SK-N-SH (cell line): ENCODE data around the gene TRMT1L. TPM values are rescaled to one million over a fixed set of nuclear protein-coding genes. Genes with fewer than 3 reads are reported as not detected.

Experiments
- CTCF ChIA-PET: fragments of 300-600, 350-600 bp; formaldehyde crosslinking; extraction: SDS; loops from one replicate; lab custom pipeline; 2021; lab: Yijun Ruan, JAX
- POLR2A ChIA-PET: fragments of 350-600 bp; sonication (Branson Sonifier 250); formaldehyde crosslinking; extraction: SDS; loops from one replicate; lab custom pipeline; 2020; ENCODE audit warnings: antibody characterized with exemption, inconsistent platforms; lab: Yijun Ruan, JAX
- DNase-seq: peaks from one replicate; pipeline ENCODE4 v3.0.0; 2012
- H2AFZ ChIP-seq: fragments of 200-600 bp; sonication (generic); 2 replicates; pipeline ENCODE4 v1.8.1; 2016; ENCODE audit warnings: antibody characterized with exemption, mild to moderate bottlenecking, low read depth
- H3F3A ChIP-seq: fragments of 200-600 bp; sonication (generic); replicated peaks from 2 replicates; pipeline ENCODE3; 2016; ENCODE audit warnings: antibody characterized with exemption, mild to moderate bottlenecking; ENCODE audit not compliant: insufficient read depth
- H3K27ac ChIP-seq, 2 experiments: fragments of 200-500 bp in 1 of 2; fragments of 200-600 bp in 1 of 2; sonication (Bioruptor generic) in 1 of 2; sonication (generic), shearing (Covaris generic) in 1 of 2; 2 replicates each; pipeline versions ENCODE4 v1.5.1 to v1.6.1; 2014 to 2016; ENCODE audit warnings: low read depth in 2 of 2, inconsistent platforms in 1 of 2, low read length in 1 of 2, mild to moderate bottlenecking in 1 of 2, mixed read lengths in 1 of 2
- H3K27me3 ChIP-seq: fragments of 200-600 bp; sonication (generic), shearing (Covaris generic); 2 replicates; pipeline ENCODE4 v1.6.1; 2016; ENCODE audit warnings: mixed run types; ENCODE audit not compliant: insufficient read depth
- H3K36me3 ChIP-seq, 2 experiments: fragments of 200-500 bp in 1 of 2; fragments of 200-600 bp in 1 of 2; sonication (Bioruptor generic) in 1 of 2; sonication (generic) in 1 of 2; replicated peaks in 1 of 2; 2 replicates each; pipeline versions ENCODE3 to v1.5.1; 2014 to 2016; ENCODE audit warnings: low read length in 1 of 2, mild to moderate bottlenecking in 1 of 2; ENCODE audit not compliant: insufficient read depth in 2 of 2, control insufficient read depth in 1 of 2
- H3K4me1 ChIP-seq, 2 experiments: fragments of 200-500 bp in 1 of 2; fragments of 200-600 bp in 1 of 2; sonication (Bioruptor generic) in 1 of 2; sonication (generic), shearing (Covaris generic) in 1 of 2; 2 replicates each; pipeline versions ENCODE4 v1.5.1 to v1.6.1; 2014 to 2016; ENCODE audit warnings: low read depth in 1 of 2, low read length in 1 of 2, mixed run types in 1 of 2; ENCODE audit not compliant: insufficient read depth in 2 of 2, control insufficient read depth in 1 of 2
- H3K4me2 ChIP-seq: fragments of 200-600 bp; sonication (generic), shearing (Covaris generic); 2 replicates; pipeline ENCODE4 v1.6.1; 2017; ENCODE audit warnings: mixed run types
- H3K4me3 ChIP-seq, 2 experiments: fragments of 200-500 bp in 1 of 2; fragments of 200-600 bp in 1 of 2; sonication (Bioruptor generic) in 1 of 2; sonication (generic), shearing (Covaris generic) in 1 of 2; 2 replicates each; pipeline versions ENCODE4 v1.5.1 to v1.8.1; 2014 to 2016; ENCODE audit warnings: low read depth in 2 of 2, inconsistent platforms in 1 of 2, low read length in 1 of 2, mild to moderate bottlenecking in 1 of 2, mixed read lengths in 1 of 2, moderate library complexity in 1 of 2
- H3K79me2 ChIP-seq: fragments of 200-600 bp; sonication (generic); 2 replicates; pipeline ENCODE4 v1.8.1; 2017; ENCODE audit warnings: mild to moderate bottlenecking; ENCODE audit not compliant: insufficient read depth
- H3K9ac ChIP-seq: fragments of 200-600 bp; sonication (generic); 2 replicates; pipeline ENCODE4 v1.6.1; 2017; ENCODE audit warnings: mixed run types
- H3K9me2 ChIP-seq: fragments of 200-600 bp; sonication (generic); 2 replicates; pipeline ENCODE4 v1.6.1; 2017; ENCODE audit warnings: mixed run types
- H3K9me3 ChIP-seq: fragments of 200-600 bp; sonication (generic); 2 replicates; pipeline ENCODE4 v1.6.1; 2017; ENCODE audit warnings: mixed run types, mild to moderate bottlenecking, moderate library complexity
- H4K20me1 ChIP-seq: fragments of 200-600 bp; sonication (generic); 2 replicates; pipeline ENCODE4 v1.6.1; 2017; ENCODE audit warnings: mild to moderate bottlenecking, mixed run types; ENCODE audit not compliant: insufficient read depth
- CHD2 ChIP-seq: fragments of 150-350 bp; IDR thresholded peaks from 2 replicates; pipeline ENCODE4 v1.6.1; 2018; ENCODE audit warnings: low read length; ENCODE audit not compliant: partially characterized antibody
- ELF1 ChIP-seq: IDR thresholded peaks from 2 replicates; pipeline ENCODE4 v1.4.0; 2012
- EP300 ChIP-seq, 2 experiments: IDR thresholded peaks; 2 replicates each; pipeline versions ENCODE4 v1.4.0 to v1.6.1; 2012; ENCODE audit warnings: borderline replicate concordance in 1 of 2, low read depth in 1 of 2, low read length in 1 of 2
- EZH2phosphoT487 ChIP-seq: fragments of 200-600 bp; sonication (generic); IDR thresholded peaks from 2 replicates; pipeline ENCODE4 v1.6.1; 2017; ENCODE audit warnings: low read depth, mixed run types, mild to moderate bottlenecking, antibody characterized with exemption, moderate library complexity, borderline replicate concordance
- FOSL2 ChIP-seq: IDR thresholded peaks from 2 replicates; pipeline ENCODE4 v1.4.0; 2012; ENCODE audit warnings: low read depth, mild to moderate bottlenecking, moderate library complexity, borderline replicate concordance
- FOXJ3 ChIP-seq: sonication (generic); formaldehyde crosslinking; IDR thresholded peaks from 2 replicates; pipeline ENCODE4 v1.5.1; 2020; ENCODE audit warnings: mild to moderate bottlenecking, missing genetic modification reagents
- FOXM1 ChIP-seq: IDR thresholded peaks from 2 replicates; pipeline ENCODE4 v1.4.0; 2012; ENCODE audit warnings: low read depth, mild to moderate bottlenecking
- GATA2 ChIP-seq: sonication (generic); formaldehyde crosslinking; IDR thresholded peaks from 2 replicates; pipeline ENCODE4 v1.5.0; 2020; ENCODE audit warnings: mild to moderate bottlenecking, missing genetic modification reagents
- MEF2A ChIP-seq: IDR thresholded peaks from 2 replicates; pipeline ENCODE4 v1.4.0; 2012; ENCODE audit warnings: low read depth, borderline replicate concordance
- MXI1 ChIP-seq: IDR thresholded peaks from 2 replicates; pipeline ENCODE4 v1.6.1; 2012; ENCODE audit warnings: mild to moderate bottlenecking, low read depth, low read length, improper control_type of control experiment
- POLR2AphosphoS5 ChIP-seq: IDR thresholded peaks from 2 replicates; pipeline ENCODE4 v1.6.1; 2012; ENCODE audit warnings: low read depth, low read length
- RFX5 ChIP-seq: IDR thresholded peaks from 2 replicates; pipeline ENCODE4 v1.6.1; 2012; ENCODE audit warnings: mild to moderate bottlenecking, improper control_type of control experiment, low read length
- RXRA ChIP-seq: IDR thresholded peaks from 2 replicates; pipeline ENCODE4 v1.4.0; 2012; ENCODE audit warnings: low read depth, mild to moderate bottlenecking, borderline replicate concordance
- SIN3A ChIP-seq: IDR thresholded peaks from 2 replicates; pipeline ENCODE4 v1.6.1; 2012; ENCODE audit warnings: low read depth, mild to moderate bottlenecking, low read length, moderate library complexity, borderline replicate concordance
- SMC3 ChIP-seq: IDR thresholded peaks from 2 replicates; pipeline ENCODE4 v1.6.1; 2012; ENCODE audit warnings: low read depth, low read length, improper control_type of control experiment
- TEAD4 ChIP-seq: IDR thresholded peaks from 2 replicates; pipeline ENCODE4 v1.4.0; 2012; ENCODE audit warnings: mild to moderate bottlenecking, borderline replicate concordance; ENCODE audit not compliant: insufficient read depth
- polyA plus RNA-seq, 3 experiments: library from polyadenylated mRNA; depleted of rRNA; stranded (reverse); fragments of >200 nt; gene quantifications; 2 replicates each; pipeline ENCODE4 v1.2.3, GENCODE V29; 2012
- TF ChIP-seq, protein P1 (sequence below): fragments of 150-350 bp; IDR thresholded peaks from 2 replicates; pipeline ENCODE4 v1.6.1; 2017; ENCODE audit warnings: antibody characterized with exemption, low read length, low read depth, borderline replicate concordance
- TF ChIP-seq, protein P2 (sequence below): IDR thresholded peaks from 2 replicates; pipeline ENCODE4 v1.4.0; 2012; ENCODE audit warnings: low read depth, borderline replicate concordance
- TF ChIP-seq, protein P3 (sequence below): IDR thresholded peaks from 2 replicates; pipeline ENCODE4; 2012
- TF ChIP-seq, protein P4 (sequence below): fragments of 200-600 bp; sonication (generic); IDR thresholded peaks from 2 replicates; pipeline ENCODE4 v1.6.1; 2017; ENCODE audit warnings: antibody characterized with exemption, mild to moderate bottlenecking, moderate library complexity
- TF ChIP-seq, protein P5 (sequence below): fragments of 150-350 bp; IDR thresholded peaks from 2 replicates; pipeline ENCODE4 v1.6.1; 2016; ENCODE audit warnings: mild to moderate bottlenecking, low read depth, low read length

Gene TRMT1L
- polyA plus RNA-seq, 1 of the 3 experiments (the other 2 are of a cell fraction), result 12.2 TPM

DNA sequence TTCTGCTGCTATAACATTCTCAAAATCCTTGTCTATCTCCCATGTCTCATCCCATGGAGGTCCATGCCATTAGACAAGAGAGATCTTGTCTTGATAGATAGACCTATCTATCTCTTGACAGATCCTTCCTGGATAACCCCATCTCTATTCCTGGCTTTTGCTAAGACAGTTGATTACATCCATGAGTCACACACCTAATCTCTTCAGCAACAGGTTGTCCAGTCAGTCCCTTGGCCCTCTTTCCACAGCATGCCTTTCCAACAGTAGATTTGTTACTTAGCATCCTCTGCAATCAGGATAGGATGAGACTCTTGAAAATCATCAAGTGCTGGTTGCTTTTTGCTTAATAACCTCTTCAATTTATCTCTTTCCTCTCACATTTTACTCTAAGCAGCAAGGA, 46.6 kb downstream of the TRMT1L start:
- no peak overlapping the region for H3K9ac ChIP-seq
- no peak overlapping the region for H3K4me3 ChIP-seq
- CTCF ChIA-PET, result no interaction called here
- no peaks in the 10 kb centered on the region for H3K9me3 ChIP-seq
- no peaks in the 10 kb centered on the region for H3K79me2 ChIP-seq
- H2AFZ ChIP-seq, result no peak overlapping the region
- no peaks in the 10 kb centered on the region for H3F3A ChIP-seq
- no peaks in the 10 kb centered on the region for H3K4me1 ChIP-seq
- POLR2A ChIA-PET, result no interaction called here
- no peaks in the 10 kb centered on the region for H4K20me1 ChIP-seq
- H3K36me3 ChIP-seq, result peaks cover 8 to 13% of the 10 kb centered on the region in 2 experiments
- TF ChIP-seq FOXM1 (no peak), FOXJ3 (no peak), SMC3 (no peak), SIN3A (no peak), TEAD4 (no peak), GATA2 (CRISPR knock-in tag) (no peak), MEF2A (no peak), POLR2AphosphoS5 (no peak), RFX5 (no peak), MXI1 (no peak), EP300 (IDR thresholded peaks at IDR 0.05; ENCODE audit: borderline replicate concordance in 1 of 2, low read depth in 1 of 2, low read length in 1 of 2) (no peak), FOSL2 (no peak)
- TF ChIP-seq, protein P1, sequence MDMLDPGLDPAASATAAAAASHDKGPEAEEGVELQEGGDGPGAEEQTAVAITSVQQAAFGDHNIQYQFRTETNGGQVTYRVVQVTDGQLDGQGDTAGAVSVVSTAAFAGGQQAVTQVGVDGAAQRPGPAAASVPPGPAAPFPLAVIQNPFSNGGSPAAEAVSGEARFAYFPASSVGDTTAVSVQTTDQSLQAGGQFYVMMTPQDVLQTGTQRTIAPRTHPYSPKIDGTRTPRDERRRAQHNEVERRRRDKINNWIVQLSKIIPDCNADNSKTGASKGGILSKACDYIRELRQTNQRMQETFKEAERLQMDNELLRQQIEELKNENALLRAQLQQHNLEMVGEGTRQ, result no peak
- TF ChIP-seq, protein P2, sequence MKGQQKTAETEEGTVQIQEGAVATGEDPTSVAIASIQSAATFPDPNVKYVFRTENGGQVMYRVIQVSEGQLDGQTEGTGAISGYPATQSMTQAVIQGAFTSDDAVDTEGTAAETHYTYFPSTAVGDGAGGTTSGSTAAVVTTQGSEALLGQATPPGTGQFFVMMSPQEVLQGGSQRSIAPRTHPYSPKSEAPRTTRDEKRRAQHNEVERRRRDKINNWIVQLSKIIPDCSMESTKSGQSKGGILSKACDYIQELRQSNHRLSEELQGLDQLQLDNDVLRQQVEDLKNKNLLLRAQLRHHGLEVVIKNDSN, result no peak
- TF ChIP-seq, protein P3, sequence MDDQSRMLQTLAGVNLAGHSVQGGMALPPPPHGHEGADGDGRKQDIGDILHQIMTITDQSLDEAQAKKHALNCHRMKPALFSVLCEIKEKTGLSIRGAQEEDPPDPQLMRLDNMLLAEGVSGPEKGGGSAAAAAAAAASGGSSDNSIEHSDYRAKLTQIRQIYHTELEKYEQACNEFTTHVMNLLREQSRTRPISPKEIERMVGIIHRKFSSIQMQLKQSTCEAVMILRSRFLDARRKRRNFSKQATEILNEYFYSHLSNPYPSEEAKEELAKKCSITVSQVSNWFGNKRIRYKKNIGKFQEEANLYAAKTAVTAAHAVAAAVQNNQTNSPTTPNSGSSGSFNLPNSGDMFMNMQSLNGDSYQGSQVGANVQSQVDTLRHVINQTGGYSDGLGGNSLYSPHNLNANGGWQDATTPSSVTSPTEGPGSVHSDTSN, result no peak
- TF ChIP-seq, all 33 proteins: peak for 0
- Histone ChIP-seq H3K27ac (no peak overlapping the region), H3K27me3 (no peaks in the 10 kb centered on the region), H3K9me2 (no peaks in the 10 kb centered on the region), H3K4me2 (no peak overlapping the region)
- no peak for DNase-seq

DNA sequence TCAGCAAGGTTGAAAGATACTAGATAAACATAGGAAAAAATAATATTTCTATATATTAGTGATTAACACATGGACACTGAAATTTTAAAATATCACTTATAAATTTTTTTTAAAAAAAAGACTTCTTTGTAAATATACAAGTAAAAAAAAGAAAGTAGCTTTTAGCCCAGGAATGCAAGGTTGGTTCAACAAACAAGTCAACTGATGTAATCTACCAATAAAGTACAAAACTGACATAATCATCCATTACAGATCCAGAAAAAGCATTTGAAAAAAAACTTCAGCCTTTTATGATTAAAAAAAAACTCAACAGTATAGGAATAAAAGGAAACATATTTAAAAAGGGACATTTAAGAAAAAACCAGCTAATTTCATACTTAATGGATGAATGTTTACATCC, 48.4 kb downstream of the TRMT1L start:
- Histone ChIP-seq H3K4me3 (no peak overlapping the region), H3K9ac (no peak overlapping the region), H3K4me2 (no peak overlapping the region), H4K20me1 (no peaks in the 10 kb centered on the region), H3K9me2 (no peaks in the 10 kb centered on the region), H3K9me3 (no peaks in the 10 kb centered on the region), H2AFZ (no peak overlapping the region), H3K27ac (no peak overlapping the region), H3K36me3 (peaks cover 24 to 29% of the 10 kb centered on the region in 2 experiments), H3K79me2 (no peaks in the 10 kb centered on the region), H3K27me3 (no peaks in the 10 kb centered on the region), H3F3A (no peaks in the 10 kb centered on the region), H3K4me1 (no peaks in the 10 kb centered on the region)
- DNase-seq, result no peak
- POLR2A ChIA-PET, result no interaction called here
- CTCF ChIA-PET, result interaction anchor here (0.9 to 1.0 kb wide), 2 partner anchors 11 to 62 kb away, joined by 3 read pairs; no protein-coding TSS in a partner anchor
- TF ChIP-seq ELF1 (no peak), CHD2 (no peak), RXRA (no peak), EP300 (IDR thresholded peaks at IDR 0.05; ENCODE audit: borderline replicate concordance in 1 of 2, low read depth in 1 of 2, low read length in 1 of 2) (no peak), EZH2phosphoT487 (no peak)
- TF ChIP-seq, protein P4, sequence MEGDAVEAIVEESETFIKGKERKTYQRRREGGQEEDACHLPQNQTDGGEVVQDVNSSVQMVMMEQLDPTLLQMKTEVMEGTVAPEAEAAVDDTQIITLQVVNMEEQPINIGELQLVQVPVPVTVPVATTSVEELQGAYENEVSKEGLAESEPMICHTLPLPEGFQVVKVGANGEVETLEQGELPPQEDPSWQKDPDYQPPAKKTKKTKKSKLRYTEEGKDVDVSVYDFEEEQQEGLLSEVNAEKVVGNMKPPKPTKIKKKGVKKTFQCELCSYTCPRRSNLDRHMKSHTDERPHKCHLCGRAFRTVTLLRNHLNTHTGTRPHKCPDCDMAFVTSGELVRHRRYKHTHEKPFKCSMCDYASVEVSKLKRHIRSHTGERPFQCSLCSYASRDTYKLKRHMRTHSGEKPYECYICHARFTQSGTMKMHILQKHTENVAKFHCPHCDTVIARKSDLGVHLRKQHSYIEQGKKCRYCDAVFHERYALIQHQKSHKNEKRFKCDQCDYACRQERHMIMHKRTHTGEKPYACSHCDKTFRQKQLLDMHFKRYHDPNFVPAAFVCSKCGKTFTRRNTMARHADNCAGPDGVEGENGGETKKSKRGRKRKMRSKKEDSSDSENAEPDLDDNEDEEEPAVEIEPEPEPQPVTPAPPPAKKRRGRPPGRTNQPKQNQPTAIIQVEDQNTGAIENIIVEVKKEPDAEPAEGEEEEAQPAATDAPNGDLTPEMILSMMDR, result no peak
- TF ChIP-seq, protein P5, sequence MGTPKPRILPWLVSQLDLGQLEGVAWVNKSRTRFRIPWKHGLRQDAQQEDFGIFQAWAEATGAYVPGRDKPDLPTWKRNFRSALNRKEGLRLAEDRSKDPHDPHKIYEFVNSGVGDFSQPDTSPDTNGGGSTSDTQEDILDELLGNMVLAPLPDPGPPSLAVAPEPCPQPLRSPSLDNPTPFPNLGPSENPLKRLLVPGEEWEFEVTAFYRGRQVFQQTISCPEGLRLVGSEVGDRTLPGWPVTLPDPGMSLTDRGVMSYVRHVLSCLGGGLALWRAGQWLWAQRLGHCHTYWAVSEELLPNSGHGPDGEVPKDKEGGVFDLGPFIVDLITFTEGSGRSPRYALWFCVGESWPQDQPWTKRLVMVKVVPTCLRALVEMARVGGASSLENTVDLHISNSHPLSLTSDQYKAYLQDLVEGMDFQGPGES, result no peak
- TF ChIP-seq, protein P1, result no peak
